Measurements from ENCODE around the gene GATAD2B. TPM values are rescaled to one million over a fixed set of nuclear protein-coding genes. Genes with fewer than 3 reads are reported as not detected.

Gene GATAD2B
- total and polyA plus RNA-seq, 4 donors = 16.3 to 35.3 (median 26.7) TPM

GRCh38 chr1:153880024-153880423, 42.7 kb downstream of the GATAD2B start:
- H3K27me3 ChIP-seq (ENCODE audit: control insufficient read depth, insufficient read depth, low read length) = no peaks in the 10 kb centered on the region
- WGBS (ENCODE audit: insufficient coverage) = 85% methylated on average over 2 of the region's 9 CpGs
- no peaks in the 10 kb centered on the region for H3K36me3 ChIP-seq (ENCODE audit: control insufficient read depth, insufficient read depth, low read length)
- DNase-seq (ENCODE audit: low read depth in 4 of 6, low spot score in 6 of 6) = no peak
- H3K9me3 ChIP-seq (ENCODE audit: control insufficient read depth, insufficient read depth, low read length) = no peaks in the 10 kb centered on the region
- H3K4me3 ChIP-seq (ENCODE audit: low read depth, low read length) = no peak overlapping the region
- peaks cover 18% of the 10 kb centered on the region for H3K4me1 ChIP-seq (ENCODE audit: control insufficient read depth, insufficient read depth, low read length)
- H3K27ac ChIP-seq (ENCODE audit: low read depth, low read length) = peak overlapping the region; percentile 91

DNA sequence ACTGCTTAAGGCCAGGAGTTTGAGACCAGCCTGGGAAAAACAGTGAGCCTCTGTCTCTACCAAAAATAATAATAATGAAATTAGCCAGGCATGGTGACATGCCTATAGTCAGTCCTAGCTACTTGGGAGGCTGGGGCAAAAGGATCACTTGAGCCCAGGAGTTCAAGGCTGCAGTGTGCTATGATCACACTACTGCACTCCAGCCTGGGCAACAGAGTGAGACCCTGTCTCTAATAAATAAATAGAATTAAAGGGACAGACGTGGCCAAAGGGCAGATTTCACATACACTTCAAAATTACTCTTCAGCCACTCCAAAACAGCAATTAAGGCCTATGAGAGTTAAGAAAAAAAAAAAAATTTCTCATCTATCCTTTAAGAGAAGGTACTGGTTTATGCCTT, 45.7 kb downstream of the GATAD2B start:
- H3K36me3 ChIP-seq (ENCODE audit: control insufficient read depth, insufficient read depth, low read length) = no peaks in the 10 kb centered on the region
- no peak overlapping the region for H3K4me3 ChIP-seq (ENCODE audit: low read depth, low read length)
- H3K4me1 ChIP-seq (ENCODE audit: control insufficient read depth, insufficient read depth, low read length) = peaks cover 21% of the 10 kb centered on the region
- DNase-seq (ENCODE audit: low read depth in 4 of 6, low spot score in 6 of 6) = no peak
- H3K9me3 ChIP-seq (ENCODE audit: control insufficient read depth, insufficient read depth, low read length) = no peaks in the 10 kb centered on the region
- WGBS (ENCODE audit: insufficient coverage) = no CpG with 5 or more reads among the region's 1 CpG
- H3K27ac ChIP-seq (ENCODE audit: low read depth, low read length) = no peak overlapping the region
- no peaks in the 10 kb centered on the region for H3K27me3 ChIP-seq (ENCODE audit: control insufficient read depth, insufficient read depth, low read length)

GRCh38 chr1:153872934-153873333, 49.8 kb downstream of the GATAD2B start:
- H3K27me3 ChIP-seq (ENCODE audit: control insufficient read depth, insufficient read depth, low read length) = no peaks in the 10 kb centered on the region
- H3K27ac ChIP-seq (ENCODE audit: low read depth, low read length) = no peak overlapping the region
- peaks cover 2% of the 10 kb centered on the region for H3K36me3 ChIP-seq (ENCODE audit: control insufficient read depth, insufficient read depth, low read length)
- no peaks in the 10 kb centered on the region for H3K9me3 ChIP-seq (ENCODE audit: control insufficient read depth, insufficient read depth, low read length)
- WGBS (ENCODE audit: insufficient coverage) = 100% methylated on average over 1 of the region's 2 CpGs
- H3K4me1 ChIP-seq (ENCODE audit: control insufficient read depth, insufficient read depth, low read length) = peaks cover 3% of the 10 kb centered on the region
- DNase-seq (ENCODE audit: low read depth in 4 of 6, low spot score in 6 of 6) = no peak
- H3K4me3 ChIP-seq (ENCODE audit: low read depth, low read length) = no peak overlapping the region

DNA sequence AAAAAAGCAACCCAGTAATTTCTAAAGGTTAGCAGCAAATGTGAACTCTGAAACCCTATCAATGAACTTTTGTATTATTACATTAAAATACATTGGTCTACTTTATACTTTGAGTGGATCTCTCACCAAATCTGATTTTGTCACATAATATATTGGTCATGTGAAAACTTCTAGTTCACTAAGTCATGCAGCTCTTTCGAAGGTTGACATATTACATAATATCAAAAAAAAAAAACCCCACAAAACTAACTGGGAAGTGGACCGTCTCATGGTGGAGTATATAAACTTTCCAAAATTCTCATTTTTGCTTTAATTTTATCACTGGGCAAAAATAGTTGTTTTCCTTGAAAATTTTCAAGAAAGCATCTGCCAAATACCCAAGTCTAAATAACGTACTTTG, 50.4 kb downstream of the GATAD2B start:
- no peak for DNase-seq (ENCODE audit: low read depth in 4 of 6, low spot score in 6 of 6)
- Histone ChIP-seq H3K27ac (ENCODE audit: low read depth, low read length) (no peak overlapping the region), H3K9me3 (ENCODE audit: control insufficient read depth, insufficient read depth, low read length) (no peaks in the 10 kb centered on the region), H3K4me3 (ENCODE audit: low read depth, low read length) (no peak overlapping the region), H3K36me3 (ENCODE audit: control insufficient read depth, insufficient read depth, low read length) (peaks cover 2% of the 10 kb centered on the region), H3K27me3 (ENCODE audit: control insufficient read depth, insufficient read depth, low read length) (no peaks in the 10 kb centered on the region), H3K4me1 (ENCODE audit: control insufficient read depth, insufficient read depth, low read length) (peaks cover 3% of the 10 kb centered on the region)
- WGBS (ENCODE audit: insufficient coverage) = no CpG with 5 or more reads among the region's 3 CpGs

DNA sequence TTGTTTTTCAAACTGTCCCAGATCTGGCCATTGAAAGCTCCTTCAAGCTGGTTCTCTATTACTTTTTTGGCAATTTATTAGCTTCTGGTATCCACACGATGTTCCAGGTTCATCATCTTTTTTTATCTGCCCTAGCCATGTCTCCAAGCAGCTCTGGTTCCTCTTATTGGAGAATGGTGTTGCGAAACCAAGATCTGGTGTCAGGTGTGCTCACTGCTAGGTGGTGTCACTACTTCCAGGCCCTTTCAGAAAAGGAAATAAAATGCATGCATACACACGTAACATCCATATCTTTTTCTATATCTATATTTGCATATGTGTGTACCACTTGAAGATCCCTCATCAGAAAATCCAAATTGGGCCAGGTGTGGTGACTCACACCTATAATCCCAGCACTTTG, 53.3 kb downstream of the GATAD2B start:
- Histone ChIP-seq H3K27ac (ENCODE audit: low read depth, low read length) (no peak overlapping the region), H3K27me3 (ENCODE audit: control insufficient read depth, insufficient read depth, low read length) (no peaks in the 10 kb centered on the region), H3K4me3 (ENCODE audit: low read depth, low read length) (no peak overlapping the region), H3K36me3 (ENCODE audit: control insufficient read depth, insufficient read depth, low read length) (peaks cover 4% of the 10 kb centered on the region), H3K4me1 (ENCODE audit: control insufficient read depth, insufficient read depth, low read length) (peaks cover 3% of the 10 kb centered on the region), H3K9me3 (ENCODE audit: control insufficient read depth, insufficient read depth, low read length) (no peaks in the 10 kb centered on the region)
- no peak for DNase-seq (ENCODE audit: low read depth in 4 of 6, low spot score in 6 of 6)
- 100% methylated on average over 1 of the region's 3 CpGs for WGBS (ENCODE audit: insufficient coverage)

DNA sequence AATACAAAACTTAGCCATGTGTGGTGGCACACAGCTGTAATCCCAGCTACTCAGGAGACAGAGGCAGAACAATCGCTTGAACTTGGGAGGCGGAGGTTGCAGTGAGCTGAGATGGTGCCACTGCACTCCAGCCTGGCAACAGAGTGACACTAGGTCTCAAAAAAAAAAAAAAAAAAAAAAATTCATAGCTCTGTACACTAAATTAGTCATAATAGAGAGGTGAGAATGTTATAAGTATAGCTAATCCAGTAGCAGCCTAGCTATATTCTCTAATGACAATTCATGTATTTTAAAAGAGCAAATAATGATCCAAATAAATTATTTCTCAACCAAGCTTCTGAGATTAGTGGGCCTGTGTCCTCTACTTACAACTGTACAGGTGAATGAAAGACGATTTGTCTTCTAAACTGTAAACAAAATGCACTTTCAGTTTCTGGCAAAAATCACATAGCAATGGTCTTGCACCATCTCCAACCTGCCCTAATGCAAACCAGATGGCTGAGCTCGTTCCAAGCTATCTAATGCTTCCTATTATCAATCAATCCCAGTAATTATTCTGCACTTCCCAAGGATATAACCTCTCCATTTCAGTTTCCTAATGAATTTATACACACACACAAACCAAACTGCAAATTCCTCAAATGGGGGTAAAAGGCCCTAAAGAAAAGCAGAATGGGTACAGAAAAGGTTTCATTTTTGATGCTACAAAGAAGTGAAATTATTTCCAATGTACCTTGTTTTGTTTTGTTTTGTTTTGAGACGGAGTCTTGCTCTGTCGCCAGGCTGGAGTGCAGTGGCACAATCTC, 56.5 kb downstream of the GATAD2B start:
- Histone ChIP-seq H3K9me3 (ENCODE audit: control insufficient read depth, insufficient read depth, low read length) (no peaks in the 10 kb centered on the region), H3K4me1 (ENCODE audit: control insufficient read depth, insufficient read depth, low read length) (no peaks in the 10 kb centered on the region), H3K36me3 (ENCODE audit: control insufficient read depth, insufficient read depth, low read length) (peaks cover 4% of the 10 kb centered on the region), H3K27ac (ENCODE audit: low read depth, low read length) (no peak overlapping the region), H3K4me3 (ENCODE audit: low read depth, low read length) (no peak overlapping the region), H3K27me3 (ENCODE audit: control insufficient read depth, insufficient read depth, low read length) (no peaks in the 10 kb centered on the region)
- peak in 2 of 6 donors; percentile 7 to 42 for DNase-seq (ENCODE audit: low read depth in 4 of 6, low spot score in 6 of 6)
- 47% methylated on average over 2 of the region's 6 CpGs for WGBS (ENCODE audit: insufficient coverage)

DNA sequence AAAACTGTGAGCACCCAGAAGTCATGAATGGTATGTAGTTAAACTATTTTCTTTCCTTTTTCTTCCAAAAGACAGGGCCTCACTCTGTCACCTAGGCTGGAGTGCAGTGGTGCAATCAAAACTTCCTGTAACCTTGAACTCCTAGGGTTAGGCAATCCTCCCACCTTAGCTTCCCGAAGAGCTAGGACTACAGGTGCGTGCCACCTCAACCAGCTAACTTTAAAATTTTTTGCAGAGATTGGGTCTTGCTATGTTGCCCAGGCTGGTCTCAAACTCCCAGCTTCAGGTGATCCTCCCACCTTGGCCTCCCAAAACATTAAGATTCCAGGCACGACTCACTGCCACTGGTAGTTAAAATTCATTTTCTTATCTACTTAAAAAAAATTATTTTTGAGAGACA, 62.5 kb downstream of the GATAD2B start:
- H3K36me3 ChIP-seq (ENCODE audit: control insufficient read depth, insufficient read depth, low read length) = peaks cover 2% of the 10 kb centered on the region
- H3K27me3 ChIP-seq (ENCODE audit: control insufficient read depth, insufficient read depth, low read length) = no peaks in the 10 kb centered on the region
- no peak overlapping the region for H3K27ac ChIP-seq (ENCODE audit: low read depth, low read length)
- no peak for DNase-seq (ENCODE audit: low read depth in 4 of 6, low spot score in 6 of 6)
- H3K4me3 ChIP-seq (ENCODE audit: low read depth, low read length) = no peak overlapping the region
- no peaks in the 10 kb centered on the region for H3K9me3 ChIP-seq (ENCODE audit: control insufficient read depth, insufficient read depth, low read length)
- 100% methylated on average over 2 of the region's 3 CpGs for WGBS (ENCODE audit: insufficient coverage)
- H3K4me1 ChIP-seq (ENCODE audit: control insufficient read depth, insufficient read depth, low read length) = no peaks in the 10 kb centered on the region

DNA sequence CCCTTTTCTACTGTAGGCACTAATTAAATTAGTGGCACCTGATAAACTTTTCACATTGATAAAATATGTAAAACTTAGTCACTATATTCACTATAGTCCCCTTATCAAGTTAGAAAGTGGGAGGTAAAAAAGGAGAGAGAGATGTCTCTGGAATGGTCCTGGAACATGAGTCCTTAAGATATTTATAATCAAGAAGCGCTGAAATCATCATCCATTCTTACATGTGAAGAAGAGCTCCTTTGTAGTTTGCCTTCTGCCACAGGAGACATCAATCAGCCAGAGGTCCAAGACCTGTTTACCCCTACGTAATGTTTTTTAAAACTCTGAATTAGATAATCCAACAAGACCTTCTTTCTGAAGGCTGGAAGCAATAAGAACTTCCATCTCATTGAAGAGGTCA, 65.3 kb downstream of the GATAD2B start:
- no peak for DNase-seq (ENCODE audit: low read depth in 4 of 6, low spot score in 6 of 6)
- Histone ChIP-seq H3K36me3 (ENCODE audit: control insufficient read depth, insufficient read depth, low read length) (no peaks in the 10 kb centered on the region), H3K27me3 (ENCODE audit: control insufficient read depth, insufficient read depth, low read length) (no peaks in the 10 kb centered on the region), H3K9me3 (ENCODE audit: control insufficient read depth, insufficient read depth, low read length) (no peaks in the 10 kb centered on the region), H3K27ac (ENCODE audit: low read depth, low read length) (no peak overlapping the region), H3K4me3 (ENCODE audit: low read depth, low read length) (no peak overlapping the region), H3K4me1 (ENCODE audit: control insufficient read depth, insufficient read depth, low read length) (no peaks in the 10 kb centered on the region)
- no CpG with 5 or more reads among the region's 2 CpGs for WGBS (ENCODE audit: insufficient coverage)

GRCh38 chr1:153856763-153857162, 66.0 kb downstream of the GATAD2B start:
- H3K36me3 ChIP-seq (ENCODE audit: control insufficient read depth, insufficient read depth, low read length) = no peaks in the 10 kb centered on the region
- H3K4me1 ChIP-seq (ENCODE audit: control insufficient read depth, insufficient read depth, low read length) = no peaks in the 10 kb centered on the region
- no peak overlapping the region for H3K4me3 ChIP-seq (ENCODE audit: low read depth, low read length)
- no peak for DNase-seq (ENCODE audit: low read depth in 4 of 6, low spot score in 6 of 6)
- no peaks in the 10 kb centered on the region for H3K9me3 ChIP-seq (ENCODE audit: control insufficient read depth, insufficient read depth, low read length)
- H3K27ac ChIP-seq (ENCODE audit: low read depth, low read length) = no peak overlapping the region
- no peaks in the 10 kb centered on the region for H3K27me3 ChIP-seq (ENCODE audit: control insufficient read depth, insufficient read depth, low read length)

GRCh38 chr1:153852170-153852569, 70.6 kb downstream of the GATAD2B start:
- Histone ChIP-seq H3K4me3 (ENCODE audit: low read depth, low read length) (no peak overlapping the region), H3K27me3 (ENCODE audit: control insufficient read depth, insufficient read depth, low read length) (no peaks in the 10 kb centered on the region), H3K27ac (ENCODE audit: low read depth, low read length) (no peak overlapping the region), H3K36me3 (ENCODE audit: control insufficient read depth, insufficient read depth, low read length) (peaks cover 2% of the 10 kb centered on the region), H3K4me1 (ENCODE audit: control insufficient read depth, insufficient read depth, low read length) (no peaks in the 10 kb centered on the region), H3K9me3 (ENCODE audit: control insufficient read depth, insufficient read depth, low read length) (no peaks in the 10 kb centered on the region)
- WGBS (ENCODE audit: insufficient coverage) = 95% methylated on average over 5 of the region's 5 CpGs
- DNase-seq (ENCODE audit: low read depth in 4 of 6, low spot score in 6 of 6) = no peak
